ENCODE measurements around the gene SLC9A3. TPM values are rescaled to one million over a fixed set of nuclear protein-coding genes. Genes with fewer than 3 reads are reported as not detected.
"Not testable (repeated sequence)": the region's sequence is repeated elsewhere in the genome, so short reads cannot be mapped to it uniquely, and the experiment has no call there.

The SLC9A3 gene
- total RNA-seq, 1 experiment from 2014 or later: 1.8 TPM

DNA sequence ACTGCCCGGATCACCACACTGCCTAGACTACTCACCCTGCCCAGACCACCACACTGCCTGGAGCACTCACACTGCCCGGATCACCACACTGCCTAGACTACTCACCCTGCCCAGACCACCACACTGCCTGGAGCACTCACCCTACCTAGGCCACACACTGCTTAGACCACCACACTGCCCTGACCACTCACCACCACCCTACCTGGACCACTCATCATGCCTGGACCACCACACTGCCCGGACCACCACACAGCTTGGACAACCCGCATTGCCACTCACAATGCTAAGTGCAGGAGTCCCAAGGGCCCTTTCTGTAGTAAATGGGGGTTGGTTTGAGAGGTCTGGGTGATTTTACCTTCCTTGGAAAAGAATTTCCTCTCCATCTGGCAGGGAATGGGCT lies 33.7 kb upstream of the SLC9A3 start:
- DNase-seq (ENCODE audit: low read depth); in situ Hi-C loops (cut with HindIII; ENCODE audit: low pct_unique_long_range_greater_than_20kb, low sequenced_read_pairs): not testable (repeated sequence)

DNA sequence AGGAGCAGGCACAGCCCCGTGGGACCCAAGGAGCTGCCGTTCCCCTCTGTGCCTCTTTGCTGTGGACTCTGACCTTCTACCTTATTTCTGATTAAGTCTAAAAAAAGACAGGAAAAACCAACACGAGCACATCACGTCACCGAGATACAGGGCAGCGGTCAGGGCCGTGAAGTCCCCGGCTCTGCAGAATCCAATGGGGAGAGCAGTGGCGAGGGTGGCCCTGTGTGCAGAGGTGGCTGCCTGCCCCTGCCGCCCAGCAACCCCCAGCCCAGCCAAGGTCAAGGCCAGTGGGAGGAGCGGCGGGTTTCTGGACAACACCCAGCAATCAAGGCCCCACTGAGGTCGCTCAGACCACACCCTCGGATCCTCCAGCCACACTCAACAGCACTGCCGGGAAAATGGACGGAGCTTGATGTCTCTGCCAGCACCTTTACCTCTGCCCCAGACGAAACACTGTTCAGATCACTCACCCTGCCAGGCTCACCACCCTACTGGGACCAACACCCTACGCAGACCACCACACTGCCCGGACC lies 32.7 kb upstream of the SLC9A3 start:
- in situ Hi-C loops (cut with HindIII; ENCODE audit: low pct_unique_long_range_greater_than_20kb, low sequenced_read_pairs): no loop called here
- DNase-seq (ENCODE audit: low read depth): no peak

GRCh38 chr5:555058-555623 lies 30.9 kb upstream of the SLC9A3 start:
- in situ Hi-C loops (cut with HindIII; ENCODE audit: low pct_unique_long_range_greater_than_20kb, low sequenced_read_pairs): no loop called here
- DNase-seq (ENCODE audit: low read depth): no peak

- DNase-seq (ENCODE audit: low read depth): no peak
- in situ Hi-C loops (cut with HindIII; ENCODE audit: low pct_unique_long_range_greater_than_20kb, low sequenced_read_pairs): no loop called here
Measured at GRCh38 chr5:554284-554988, 30.2 kb upstream of the SLC9A3 start.

DNA sequence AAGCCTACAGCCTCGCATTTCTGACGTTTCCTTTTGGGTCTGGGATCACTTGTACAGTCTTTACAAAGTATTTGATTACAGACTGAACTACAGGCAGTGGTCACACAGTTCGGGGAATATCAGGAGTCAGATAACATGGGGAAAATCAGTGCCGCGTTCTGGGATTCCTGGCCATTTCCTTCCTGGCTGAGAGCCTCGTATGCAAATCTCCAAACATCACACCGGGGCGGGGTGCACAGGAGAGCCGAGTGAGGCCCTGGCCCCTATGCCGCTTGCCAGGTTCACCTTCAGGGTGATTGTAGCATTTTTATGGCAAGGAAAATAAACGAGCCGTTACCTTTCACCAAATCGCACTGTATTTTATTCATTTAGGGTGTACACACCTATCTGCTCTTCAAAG lies 29.6 kb upstream of the SLC9A3 start:
- DNase-seq (ENCODE audit: low read depth): peak; percentile 19
- in situ Hi-C loops (cut with HindIII; ENCODE audit: low pct_unique_long_range_greater_than_20kb, low sequenced_read_pairs): no loop called here

- in situ Hi-C loops (cut with HindIII; ENCODE audit: low pct_unique_long_range_greater_than_20kb, low sequenced_read_pairs): no loop called here
- no peak for DNase-seq (ENCODE audit: low read depth)
Measured at GRCh38 chr5:551406-551805, 27.2 kb upstream of the SLC9A3 start.

DNA sequence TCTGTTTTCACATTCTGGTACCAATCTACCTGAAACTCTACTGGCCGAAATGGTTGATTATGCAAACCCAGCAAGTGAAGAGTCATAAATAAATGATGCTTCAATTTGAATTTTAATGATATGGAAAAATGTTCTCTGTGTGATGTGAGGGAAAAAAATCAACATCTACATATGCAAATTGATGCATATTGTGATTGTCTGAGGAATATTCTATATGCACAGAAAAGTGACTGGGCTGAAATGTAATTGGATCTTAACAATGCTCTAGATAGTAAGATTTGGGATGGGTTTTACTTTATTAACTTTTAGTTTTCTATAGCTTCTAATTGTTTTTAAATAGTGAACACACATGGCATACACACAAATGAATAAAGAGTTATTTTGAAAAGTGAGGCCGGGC lies 25.0 kb upstream of the SLC9A3 start:
- no peak for DNase-seq (ENCODE audit: low read depth)
- in situ Hi-C loops (cut with HindIII; ENCODE audit: low pct_unique_long_range_greater_than_20kb, low sequenced_read_pairs): no loop called here

- in situ Hi-C loops (cut with HindIII; ENCODE audit: low pct_unique_long_range_greater_than_20kb, low sequenced_read_pairs): no loop called here
- DNase-seq (ENCODE audit: low read depth): no peak
Measured at GRCh38 chr5:548256-548655, 24.0 kb upstream of the SLC9A3 start.

GRCh38 chr5:547086-547924 lies 23.1 kb upstream of the SLC9A3 start:
- no peak for DNase-seq (ENCODE audit: low read depth)
- in situ Hi-C loops (cut with HindIII; ENCODE audit: low pct_unique_long_range_greater_than_20kb, low sequenced_read_pairs): no loop called here

DNA sequence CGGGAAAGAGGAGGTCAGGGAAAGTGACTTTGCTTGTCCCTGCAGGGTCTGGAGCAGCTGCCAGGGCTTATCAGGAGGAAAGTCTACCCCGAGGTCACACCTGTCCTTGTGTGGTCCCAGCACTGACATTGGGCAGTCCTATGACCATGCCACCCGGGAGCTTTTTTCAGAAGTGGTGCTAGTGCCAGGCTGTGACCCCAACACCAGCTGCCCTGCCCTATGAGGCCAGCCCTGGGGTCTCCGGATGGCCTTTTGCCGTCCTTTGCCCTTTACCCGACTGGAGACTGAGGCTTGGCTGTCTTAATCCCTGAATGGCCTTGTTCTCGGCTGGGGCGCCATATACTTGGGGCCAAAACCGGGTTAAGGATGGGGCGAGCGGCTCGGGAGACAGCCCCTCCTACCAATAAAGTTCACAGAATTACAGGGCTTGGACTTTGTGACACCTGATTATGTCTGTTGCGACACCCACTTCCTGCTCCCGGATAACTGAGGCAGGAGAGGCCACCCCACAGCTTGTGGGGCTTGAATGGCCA lies 22.2 kb upstream of the SLC9A3 start:
- in situ Hi-C loops (cut with HindIII; ENCODE audit: low pct_unique_long_range_greater_than_20kb, low sequenced_read_pairs): no loop called here
- DNase-seq (ENCODE audit: low read depth): no peak

- no peak for DNase-seq (ENCODE audit: low read depth)
- in situ Hi-C loops (cut with HindIII; ENCODE audit: low pct_unique_long_range_greater_than_20kb, low sequenced_read_pairs): no loop called here
Measured at GRCh38 chr5:545641-546375, 21.6 kb upstream of the SLC9A3 start.

GRCh38 chr5:544675-545355 lies 20.6 kb upstream of the SLC9A3 start:
- in situ Hi-C loops (cut with HindIII; ENCODE audit: low pct_unique_long_range_greater_than_20kb, low sequenced_read_pairs): no loop called here
- no peak for DNase-seq (ENCODE audit: low read depth)

DNA sequence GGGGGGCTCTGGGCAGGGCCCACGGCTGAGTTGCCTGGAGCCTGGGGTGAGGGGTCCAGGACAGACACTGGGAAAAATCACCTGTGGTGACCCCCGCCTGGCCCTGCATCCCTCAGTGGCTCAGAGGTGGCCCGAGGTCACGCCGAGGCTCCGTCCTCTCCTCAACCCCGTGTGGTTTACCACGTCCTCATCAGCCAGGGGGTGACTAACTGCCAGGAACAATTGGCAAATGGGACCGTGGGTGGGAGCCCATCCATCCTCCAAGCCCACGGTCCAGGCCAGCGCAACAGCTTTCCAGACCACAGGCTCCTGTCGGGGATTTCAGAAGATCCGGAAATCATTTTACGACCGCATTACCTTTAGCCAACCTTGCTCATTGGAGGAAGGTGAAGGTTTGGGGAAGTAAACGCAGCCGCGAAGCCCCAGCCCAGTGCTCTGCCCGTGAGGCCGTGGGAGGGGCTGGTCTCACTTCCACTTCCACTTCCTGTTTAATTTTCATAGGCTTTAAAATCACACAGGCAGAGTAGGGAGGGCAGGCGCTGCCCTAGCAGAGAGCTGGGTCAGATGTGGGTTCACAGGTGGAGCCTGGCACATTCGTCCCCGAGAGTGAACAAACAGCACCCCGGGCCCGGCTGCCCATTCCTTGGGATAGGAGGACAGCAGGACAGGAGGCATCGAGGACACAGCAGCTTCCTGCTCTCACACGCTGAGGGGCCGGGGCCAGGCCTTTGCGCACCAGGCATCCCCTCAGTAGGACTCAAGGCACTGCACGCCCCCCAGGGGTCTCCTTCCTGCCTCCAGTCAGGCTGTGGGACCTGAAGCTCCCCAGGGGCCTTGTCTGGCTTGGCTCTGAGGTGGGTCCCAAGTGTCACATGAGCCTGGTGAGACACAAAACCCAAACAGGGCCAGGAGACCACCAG lies 19.8 kb upstream of the SLC9A3 start:
- in situ Hi-C loops (cut with HindIII; ENCODE audit: low pct_unique_long_range_greater_than_20kb, low sequenced_read_pairs): no loop called here

GRCh38 chr5:543351-543750 lies 19.1 kb upstream of the SLC9A3 start:
- DNase-seq (ENCODE audit: low read depth): no peak
- in situ Hi-C loops (cut with HindIII; ENCODE audit: low pct_unique_long_range_greater_than_20kb, low sequenced_read_pairs): no loop called here

More for the DNA sequence above, 19.8 kb upstream of the SLC9A3 start:
- no peak for DNase-seq (ENCODE audit: low read depth)

DNA sequence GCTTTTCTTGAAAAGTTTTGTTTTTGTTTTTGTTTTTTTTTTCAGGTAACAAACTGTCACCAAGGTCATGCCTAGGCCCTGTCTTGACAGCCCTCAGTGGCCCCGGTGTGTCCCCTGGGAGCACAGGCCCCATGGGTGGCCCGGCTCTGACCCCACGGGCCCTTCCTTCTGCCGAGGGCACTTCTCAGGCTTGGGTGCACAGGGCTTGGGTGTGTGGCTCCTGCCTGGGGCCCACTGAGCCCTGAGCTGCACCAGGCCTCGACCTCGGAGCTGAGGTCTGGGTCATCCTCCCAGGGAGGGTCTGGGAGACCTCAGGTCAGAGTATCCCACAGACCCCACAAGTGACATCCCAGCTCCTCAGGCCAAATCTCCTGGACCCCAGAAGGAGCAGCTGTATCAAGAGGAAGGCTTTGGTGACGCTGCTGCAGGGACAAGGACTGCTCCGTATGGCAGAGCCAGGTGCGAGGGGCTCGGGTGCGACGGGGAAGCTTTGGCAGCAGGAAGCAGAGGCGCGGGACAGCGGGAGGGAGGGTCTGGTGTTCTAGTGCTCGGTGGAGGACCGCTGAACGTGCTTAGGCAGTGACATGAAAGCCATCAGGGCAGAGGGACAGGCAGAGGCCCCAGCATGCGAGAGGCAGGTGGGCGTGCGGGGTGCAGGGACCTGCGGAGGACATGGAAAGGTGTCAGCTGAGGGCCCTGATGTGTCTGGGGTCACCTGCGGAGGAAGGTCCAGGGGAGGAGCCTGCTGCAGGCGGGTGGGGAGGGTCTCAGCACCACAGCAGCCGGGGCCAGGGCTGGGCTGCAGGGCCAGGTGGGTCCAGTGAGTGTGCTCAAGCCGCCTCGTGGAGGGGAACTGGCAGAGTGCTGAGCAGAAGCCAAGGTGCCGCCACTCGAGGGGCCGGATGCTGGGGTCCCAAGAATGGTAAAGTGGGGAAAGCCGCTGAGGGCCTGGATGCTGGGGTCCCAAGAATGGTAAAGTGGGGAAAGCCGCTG lies 18.4 kb upstream of the SLC9A3 start:
- no peak for DNase-seq (ENCODE audit: low read depth)
- in situ Hi-C loops (cut with HindIII; ENCODE audit: low pct_unique_long_range_greater_than_20kb, low sequenced_read_pairs): no loop called here
